CD4-positive, alpha-beta T cell (primary cell): ENCODE data around the gene CFB. TPM values are rescaled to one million over a fixed set of nuclear protein-coding genes. Genes with fewer than 3 reads are reported as not detected.

Experiments used
- ATAC-seq: fragments of 200-7000 bp; cut with Tn5 transposase; one replicate; pipeline ENCODE4 v1.10.0; 2022; ENCODE audit warnings: mild to moderate bottlenecking; ENCODE audit not compliant: poor library complexity
- CTCF ChIA-PET: fragments of 350-600 bp; sonication (Branson Sonifier 250); formaldehyde crosslinking; loops from one replicate; lab custom pipeline; 2021; ENCODE audit warnings: antibody characterized with exemption, inconsistent platforms; lab: Charles Lee
- POLR2A ChIA-PET: fragments of 350-600 bp; sonication (Branson Sonifier 250); formaldehyde crosslinking; loops from one replicate; lab custom pipeline; 2021; ENCODE audit warnings: antibody characterized with exemption, inconsistent platforms; lab: Charles Lee
- DNase-seq, 14 experiments: peaks; one replicate each; pipeline ENCODE4 v3.0.0-alpha.2; 2013 to 2020; ENCODE audit warnings: mixed read lengths in 2 of 14
- H3K27ac ChIP-seq, 2 donors: one replicate each; pipeline versions ENCODE4 v1.5.1 to v1.7.0; 2013; ENCODE audit warnings: low read length in 2 of 2, low read depth in 1 of 2, mild to moderate bottlenecking in 1 of 2
- H3K27me3 ChIP-seq, 2 experiments: 1 replicate in 1 of 2; 2 replicates in 1 of 2; pipeline versions ENCODE4 v1.6.1 to v1.7.0; 2013; ENCODE audit warnings: low read length in 2 of 2, control low read depth in 1 of 2, mild to moderate bottlenecking in 1 of 2, moderate library complexity in 1 of 2; ENCODE audit not compliant: insufficient read depth in 2 of 2, control insufficient read depth in 1 of 2
- H3K36me3 ChIP-seq: one replicate; pipeline ENCODE4 v1.6.1; 2013; ENCODE audit warnings: low read length, control low read depth; ENCODE audit not compliant: insufficient read depth
- H3K4me1 ChIP-seq: one replicate; pipeline ENCODE4 v1.6.1; 2013; ENCODE audit warnings: low read length, control low read depth; ENCODE audit not compliant: insufficient read depth
- H3K4me3 ChIP-seq: one replicate; pipeline ENCODE4 v1.5.1; 2013; ENCODE audit warnings: mild to moderate bottlenecking, low read length, moderate library complexity
- H3K9me3 ChIP-seq, 2 experiments: 1 replicate in 1 of 2; 2 replicates in 1 of 2; pipeline versions ENCODE4 v1.6.1 to v1.7.0; 2013; ENCODE audit warnings: low read length in 2 of 2, mild to moderate bottlenecking in 2 of 2, control low read depth in 1 of 2, moderate library complexity in 1 of 2; ENCODE audit not compliant: control insufficient read depth in 1 of 2, insufficient read depth in 1 of 2
- H3K27ac Mint-ChIP-seq: one replicate; pipeline ENCODE4 v1.8.0; 2020; ENCODE audit warnings: mixed read lengths
- H3K27me3 Mint-ChIP-seq: one replicate; pipeline ENCODE4 v1.8.0; 2021; ENCODE audit warnings: mixed read lengths
- H3K36me3 Mint-ChIP-seq: one replicate; pipeline ENCODE4 v1.8.0; 2021; ENCODE audit warnings: low read depth, mixed read lengths
- H3K4me1 Mint-ChIP-seq: one replicate; pipeline ENCODE4 v1.8.0; 2021; ENCODE audit warnings: low read depth, mixed read lengths
- H3K4me3 Mint-ChIP-seq: one replicate; pipeline ENCODE4 v1.8.0; 2020; ENCODE audit warnings: mild to moderate bottlenecking, mixed read lengths
- H3K9me3 Mint-ChIP-seq: one replicate; pipeline ENCODE4 v1.8.0; 2020; ENCODE audit warnings: mixed read lengths
- CTCF ChIP-seq: fragments of 200-600 bp; IDR thresholded peaks from one replicate; pipeline ENCODE4 v1.8.0; 2022; ENCODE audit warnings: antibody characterized with exemption, mild to moderate bottlenecking
- intact Hi-C, 2 experiments: fragments of 100-400 bp; cut with DNase I in 1 of 2; cut with micrococcal nuclease in 1 of 2; formaldehyde crosslinking; loops; one replicate each; pipeline versions ENCODE4 v1.15.1 to v1.9.0; 2023 to 2025; cut with DNase I, micrococcal nuclease
- total RNA-seq, 174 experiments: library from RNA in 2 of 174; stranded (reverse) in 2 of 174; gene quantifications; one replicate each; pipeline ENCODE4 v1.2.3 and lab custom pipeline; 2021 to 2026

CFB gene
- total RNA-seq, 2 experiments from 2014 or later = 1.5 to 2.2 TPM

- Histone ChIP-seq H3K4me3 (no peak overlapping the region), H3K9me3 (no peaks in the 10 kb centered on the region), H3K4me1 (peaks cover 50% of the 10 kb centered on the region), H3K27ac (no peak overlapping the region), H3K27me3 (no peaks in the 10 kb centered on the region), H3K36me3 (peaks cover 2% of the 10 kb centered on the region)
- TF ChIP-seq CTCF = no peak
- intact Hi-C loops = loop anchor here (2.0 to 5.0 kb wide), 5 partner anchors 37 to 1372 kb away; partner anchors contain the start of genes ATP6V1G2 (in 1 of the 2), GPSM3 (in 1 of the 2), NELFE (in 1 of the 2) and NEU1 (in 1 of the 2)
- peaks cover 46% of the 10 kb centered on the region for H3K4me1 Mint-ChIP-seq
- CTCF ChIA-PET = no interaction called here
- no peaks in the 10 kb centered on the region for H3K9me3 Mint-ChIP-seq
- H3K4me3 Mint-ChIP-seq = peak overlapping the region; percentile 86
- H3K27me3 Mint-ChIP-seq = no peaks in the 10 kb centered on the region
- peak overlapping the region; percentile 98 for H3K27ac Mint-ChIP-seq
- ATAC-seq (no peak), DNase-seq (peak in 2 of 14 experiments; percentile 41 to 50)
- POLR2A ChIA-PET = no interaction called here
- peaks cover 27% of the 10 kb centered on the region for H3K36me3 Mint-ChIP-seq
These were observed 45.8 kb upstream of the CFB start for GRCh38 chr6:31899882-31900722.

- no peaks in the 10 kb centered on the region for H3K27me3 Mint-ChIP-seq
These were observed 44.9 kb upstream of the CFB start for GRCh38 chr6:31900917-31901414.

More at GRCh38 chr6:31900917-31901414, 44.9 kb upstream of the CFB start:
- Mint-ChIP-seq H3K4me1 (peaks cover 41% of the 10 kb centered on the region), H3K36me3 (peaks cover 19% of the 10 kb centered on the region), H3K4me3 (peak overlapping the region; percentile 66), H3K9me3 (no peaks in the 10 kb centered on the region), H3K27ac (no peak overlapping the region)
- ChIA-PET POLR2A (interaction anchor here (0.6 to 1.9 kb wide), 6 partner anchors 38 to 248 kb away, joined by 3 to 13 read pairs (median 6); partner anchors contain the start of genes BAG6, DXO, NELFE and NEU1), CTCF (no interaction called here)
- Histone ChIP-seq H3K36me3 (peaks cover 2% of the 10 kb centered on the region), H3K27me3 (no peaks in the 10 kb centered on the region), H3K27ac (no peak overlapping the region), H3K9me3 (no peaks in the 10 kb centered on the region), H3K4me1 (peaks cover 50% of the 10 kb centered on the region), H3K4me3 (peak overlapping the region; percentile 68)
- no peak for TF ChIP-seq CTCF
- intact Hi-C loops = loop anchor here in 1 of 2 experiments (5.0 kb wide), 1 partner anchor 1371 kb away; the partner anchor contains the start of genes RPS18 and VPS52
- no peak for ATAC-seq
- peak in 2 of 14 experiments; percentile 28 to 53 for DNase-seq
